Measurements from ENCODE around the gene RBCK1.
"Not testable (repeated sequence)": the region's sequence is repeated elsewhere in the genome, so short reads cannot be mapped to it uniquely, and the experiment has no call there.

RBCK1 gene

DNA sequence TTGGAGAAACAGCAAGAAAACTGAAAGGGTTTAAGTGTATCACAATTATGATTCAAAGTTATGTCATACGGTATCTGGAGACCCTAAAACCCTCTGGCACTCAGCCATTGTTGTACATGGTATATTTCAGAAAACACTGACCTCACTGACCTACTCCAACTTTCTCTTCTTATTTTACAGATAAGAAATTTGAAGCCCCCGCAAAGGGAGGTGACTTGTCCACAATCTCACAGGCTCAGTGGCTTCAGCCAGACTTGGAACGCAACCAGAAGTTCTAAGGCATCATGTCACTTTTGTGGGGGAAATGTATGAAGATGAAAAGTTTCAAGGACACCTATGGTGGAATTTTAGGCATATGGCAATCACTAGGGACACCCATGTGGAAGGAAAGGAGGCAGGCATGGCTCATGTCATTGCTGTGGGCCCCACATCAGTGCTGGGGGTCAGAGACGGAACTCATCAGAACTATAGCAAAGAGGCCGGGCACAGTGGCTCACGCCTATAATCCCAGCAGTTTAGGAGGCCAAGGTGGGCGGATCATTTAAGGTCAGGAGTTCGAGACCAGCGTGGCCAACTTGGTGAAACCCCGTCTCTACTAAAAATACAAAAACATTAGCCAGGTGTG lies 32.7 kb upstream of the RBCK1 start:
- TF ChIP-seq, protein P1, sequence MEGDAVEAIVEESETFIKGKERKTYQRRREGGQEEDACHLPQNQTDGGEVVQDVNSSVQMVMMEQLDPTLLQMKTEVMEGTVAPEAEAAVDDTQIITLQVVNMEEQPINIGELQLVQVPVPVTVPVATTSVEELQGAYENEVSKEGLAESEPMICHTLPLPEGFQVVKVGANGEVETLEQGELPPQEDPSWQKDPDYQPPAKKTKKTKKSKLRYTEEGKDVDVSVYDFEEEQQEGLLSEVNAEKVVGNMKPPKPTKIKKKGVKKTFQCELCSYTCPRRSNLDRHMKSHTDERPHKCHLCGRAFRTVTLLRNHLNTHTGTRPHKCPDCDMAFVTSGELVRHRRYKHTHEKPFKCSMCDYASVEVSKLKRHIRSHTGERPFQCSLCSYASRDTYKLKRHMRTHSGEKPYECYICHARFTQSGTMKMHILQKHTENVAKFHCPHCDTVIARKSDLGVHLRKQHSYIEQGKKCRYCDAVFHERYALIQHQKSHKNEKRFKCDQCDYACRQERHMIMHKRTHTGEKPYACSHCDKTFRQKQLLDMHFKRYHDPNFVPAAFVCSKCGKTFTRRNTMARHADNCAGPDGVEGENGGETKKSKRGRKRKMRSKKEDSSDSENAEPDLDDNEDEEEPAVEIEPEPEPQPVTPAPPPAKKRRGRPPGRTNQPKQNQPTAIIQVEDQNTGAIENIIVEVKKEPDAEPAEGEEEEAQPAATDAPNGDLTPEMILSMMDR (IDR thresholded peaks at IDR 0.05; ENCODE audit: low read length) = no peak
- no peak for TF ChIP-seq EZH2 (optimal IDR thresholded peaks at IDR 0.05; ENCODE audit: low read depth, low read length)
- TF ChIP-seq EZH2phosphoT487 (IDR thresholded peaks at IDR 0.05; ENCODE audit: low read length) = no peak
- Histone ChIP-seq H3K9me2 (replicated peaks; ENCODE audit: insufficient read depth, low read length) (no peaks in the 10 kb centered on the region), H4K20me1 (ENCODE audit: insufficient read depth, low read length) (no peaks in the 10 kb centered on the region), H3K9me3 (replicated peaks; ENCODE audit: insufficient read depth, low read length) (no peaks in the 10 kb centered on the region), H2AFZ (ENCODE audit: low read length) (no peak overlapping the region), H3K9ac (ENCODE audit: low read length) (no peak overlapping the region), H3K27ac (ENCODE audit: low read length) (no peak overlapping the region), H3K4me1 (ENCODE audit: low read length) (peaks cover 8% of the 10 kb centered on the region; the same call in 1 of the 2 replicates), H3K79me2 (ENCODE audit: low read length) (no peaks in the 10 kb centered on the region), H3F3A (ENCODE audit: insufficient read depth, low read length) (0 out of 2 replicates have a peak, but pooled peaks cover 4% of the 10 kb centered on the region), H3K27me3 (replicated peaks; ENCODE audit: insufficient read depth, low read length) (no peaks in the 10 kb centered on the region), H3K4me3 (ENCODE audit: low read length) (no peak overlapping the region), H3K36me3 (replicated peaks; ENCODE audit: insufficient read depth, low read length) (no peaks in the 10 kb centered on the region), H3K4me2 (ENCODE audit: low read depth, low read length) (no peak overlapping the region)
- no peak for DNase-seq

DNA sequence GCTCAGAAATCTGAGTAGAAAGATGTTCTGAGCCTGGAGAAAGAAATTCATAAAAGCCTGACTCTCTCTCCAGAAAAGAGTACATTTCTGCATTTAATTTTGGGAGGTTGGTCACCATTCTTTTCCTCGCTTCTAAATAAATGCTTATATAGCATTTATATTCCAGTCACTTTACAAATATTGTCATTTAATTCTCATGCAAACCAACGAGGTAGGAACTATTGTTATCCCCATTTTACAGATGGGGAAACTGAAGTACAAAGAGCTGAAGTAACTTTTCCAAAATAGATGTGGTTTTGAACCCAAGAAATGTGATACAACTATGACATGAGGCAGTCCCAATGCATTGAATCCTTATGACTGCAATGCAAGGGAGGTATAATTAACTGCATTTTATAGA lies 32.0 kb upstream of the RBCK1 start:
- peaks cover 10% of the 10 kb centered on the region; the same call in 1 of the 2 replicates for H3F3A ChIP-seq (ENCODE audit: insufficient read depth, low read length)

DNA sequence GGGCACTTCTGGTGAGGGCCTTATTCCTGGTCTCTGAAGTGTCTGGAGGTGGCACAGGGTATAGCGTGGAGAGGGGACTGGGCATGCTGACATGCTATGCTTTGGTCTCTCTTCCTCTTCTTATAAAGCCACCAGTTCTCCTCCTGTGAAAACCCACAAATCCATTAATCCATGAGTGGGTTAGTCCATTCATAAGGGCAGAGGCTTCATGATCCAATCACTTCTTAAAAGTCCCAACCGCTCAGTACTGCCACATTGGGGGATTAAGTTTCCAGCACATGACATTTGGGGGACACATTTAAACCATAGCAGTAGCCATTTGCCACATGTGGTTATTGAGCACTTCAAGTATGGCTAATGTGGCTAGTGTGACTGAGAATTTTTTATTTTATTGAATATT lies 31.3 kb upstream of the RBCK1 start:
- no peak overlapping the region for H3K27ac ChIP-seq (ENCODE audit: low read length)
- H3K79me2 ChIP-seq (ENCODE audit: low read length) = peaks cover 6% of the 10 kb centered on the region
- no peak overlapping the region for H3K4me3 ChIP-seq (ENCODE audit: low read length)
- H3K27me3 ChIP-seq (replicated peaks; ENCODE audit: insufficient read depth, low read length) = no peaks in the 10 kb centered on the region
- no peak overlapping the region for H3K9ac ChIP-seq (ENCODE audit: low read length)
- H2AFZ ChIP-seq (ENCODE audit: low read length) = no peak overlapping the region
- H3K36me3 ChIP-seq (replicated peaks; ENCODE audit: insufficient read depth, low read length) = no peaks in the 10 kb centered on the region
- H3K9me3 ChIP-seq (replicated peaks; ENCODE audit: insufficient read depth, low read length) = no peaks in the 10 kb centered on the region
- peaks cover 12% of the 10 kb centered on the region; the same call in 1 of the 2 replicates for H3F3A ChIP-seq (ENCODE audit: insufficient read depth, low read length)
- DNase-seq = no peak
- TF ChIP-seq, protein P1 (IDR thresholded peaks at IDR 0.05; ENCODE audit: low read length) = no peak
- TF ChIP-seq EZH2 (optimal IDR thresholded peaks at IDR 0.05; ENCODE audit: low read depth, low read length) (no peak), EZH2phosphoT487 (IDR thresholded peaks at IDR 0.05; ENCODE audit: low read length) (no peak)
- H3K4me1 ChIP-seq (ENCODE audit: low read length) = peaks cover 8% of the 10 kb centered on the region; the same call in 1 of the 2 replicates
- H3K9me2 ChIP-seq (replicated peaks; ENCODE audit: insufficient read depth, low read length) = no peaks in the 10 kb centered on the region
- H4K20me1 ChIP-seq (ENCODE audit: insufficient read depth, low read length) = no peaks in the 10 kb centered on the region
- no peak overlapping the region for H3K4me2 ChIP-seq (ENCODE audit: low read depth, low read length)

More for the DNA sequence above, 32.0 kb upstream of the RBCK1 start:
- Histone ChIP-seq H3K27ac (ENCODE audit: low read length) (no peak overlapping the region), H2AFZ (ENCODE audit: low read length) (no peak overlapping the region), H3K27me3 (replicated peaks; ENCODE audit: insufficient read depth, low read length) (no peaks in the 10 kb centered on the region), H4K20me1 (ENCODE audit: insufficient read depth, low read length) (no peaks in the 10 kb centered on the region), H3K9ac (ENCODE audit: low read length) (no peak overlapping the region), H3K79me2 (ENCODE audit: low read length) (peaks cover under 1% of the 10 kb centered on the region), H3K9me3 (replicated peaks; ENCODE audit: insufficient read depth, low read length) (no peaks in the 10 kb centered on the region), H3K36me3 (replicated peaks; ENCODE audit: insufficient read depth, low read length) (no peaks in the 10 kb centered on the region), H3K9me2 (replicated peaks; ENCODE audit: insufficient read depth, low read length) (no peaks in the 10 kb centered on the region), H3K4me2 (ENCODE audit: low read depth, low read length) (no peak overlapping the region), H3K4me3 (ENCODE audit: low read length) (no peak overlapping the region), H3K4me1 (ENCODE audit: low read length) (peaks cover 8% of the 10 kb centered on the region; the same call in 1 of the 2 replicates)
- DNase-seq = no peak
- TF ChIP-seq EZH2 (optimal IDR thresholded peaks at IDR 0.05; ENCODE audit: low read depth, low read length) (no peak), EZH2phosphoT487 (IDR thresholded peaks at IDR 0.05; ENCODE audit: low read length) (no peak)
- TF ChIP-seq, protein P1 (IDR thresholded peaks at IDR 0.05; ENCODE audit: low read length) = no peak

DNA sequence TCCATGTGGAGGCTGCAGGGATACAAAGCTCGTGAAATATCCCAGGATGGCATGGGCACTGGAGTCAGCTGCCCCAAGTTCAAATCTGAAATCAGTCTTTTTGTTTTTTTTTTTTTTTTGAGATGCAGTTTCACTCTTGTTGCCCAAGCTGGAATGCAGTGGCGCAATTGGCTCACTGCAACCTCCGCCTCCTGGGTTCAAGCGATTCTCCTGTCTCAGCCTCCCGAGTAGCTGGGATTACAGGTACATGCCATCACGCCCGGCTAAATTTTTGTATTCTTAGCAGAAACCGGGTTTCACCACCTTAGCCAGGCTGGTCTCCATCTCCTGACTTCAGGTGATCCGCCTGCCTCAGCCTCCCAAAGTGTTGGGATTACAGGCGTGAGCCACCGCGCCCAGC lies 30.5 kb upstream of the RBCK1 start:
- not testable (repeated sequence) for H4K20me1 ChIP-seq (ENCODE audit: insufficient read depth, low read length); H3K36me3 ChIP-seq (replicated peaks; ENCODE audit: insufficient read depth, low read length); H3K4me2 ChIP-seq (ENCODE audit: low read depth, low read length); H2AFZ ChIP-seq (ENCODE audit: low read length); H3K27me3 ChIP-seq (replicated peaks; ENCODE audit: insufficient read depth, low read length); H3K9me2 ChIP-seq (replicated peaks; ENCODE audit: insufficient read depth, low read length); H3K4me1 ChIP-seq (ENCODE audit: low read length); H3K9me3 ChIP-seq (replicated peaks; ENCODE audit: insufficient read depth, low read length); H3K9ac ChIP-seq (ENCODE audit: low read length); H3K27ac ChIP-seq (ENCODE audit: low read length); H3K4me3 ChIP-seq (ENCODE audit: low read length); DNase-seq
- peaks cover 12% of the 10 kb centered on the region for H3K79me2 ChIP-seq (ENCODE audit: low read length)
- peaks cover 12% of the 10 kb centered on the region; the same call in 1 of the 2 replicates for H3F3A ChIP-seq (ENCODE audit: insufficient read depth, low read length)
